GM10266 (cell line): ENCODE data around the gene CCM2.
"Not testable (repeated sequence)": the region's sequence is repeated elsewhere in the genome, so short reads cannot be mapped to it uniquely, and the experiment has no call there.

Experiments
- DNase-seq: peaks from one replicate; pipeline ENCODE4 v3.0.0; 2012; ENCODE audit errors: extremely low spot score
- TF ChIP-seq, protein P1 (sequence below): IDR thresholded peaks from 2 replicates; pipeline ENCODE4 v1.5.1; 2012; ENCODE audit warnings: mild to moderate bottlenecking, low read depth; ENCODE audit not compliant: control insufficient read depth, insufficient read depth; ENCODE audit errors: missing control alignments

Gene CCM2

DNA sequence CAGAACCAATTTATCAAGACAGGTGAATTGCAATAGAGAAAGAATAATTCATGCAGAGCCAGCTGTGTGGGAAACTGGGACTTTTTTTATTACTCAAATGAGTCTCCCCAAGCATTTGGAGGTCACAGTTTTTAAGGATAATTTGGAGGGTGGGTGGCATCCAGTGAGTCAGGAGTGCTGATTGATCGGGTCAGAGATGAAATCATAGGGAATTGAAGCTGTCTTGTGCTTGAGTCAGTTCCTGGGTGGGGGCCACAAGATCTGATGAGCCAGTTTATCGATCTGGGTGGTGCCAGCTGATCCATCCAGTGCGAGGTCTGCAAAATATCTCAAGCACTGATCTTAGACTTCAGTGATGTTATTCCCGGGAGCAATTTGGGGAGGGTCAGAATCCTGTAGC lies 11.3 kb upstream of the CCM2 start:
- TF ChIP-seq, protein P1, sequence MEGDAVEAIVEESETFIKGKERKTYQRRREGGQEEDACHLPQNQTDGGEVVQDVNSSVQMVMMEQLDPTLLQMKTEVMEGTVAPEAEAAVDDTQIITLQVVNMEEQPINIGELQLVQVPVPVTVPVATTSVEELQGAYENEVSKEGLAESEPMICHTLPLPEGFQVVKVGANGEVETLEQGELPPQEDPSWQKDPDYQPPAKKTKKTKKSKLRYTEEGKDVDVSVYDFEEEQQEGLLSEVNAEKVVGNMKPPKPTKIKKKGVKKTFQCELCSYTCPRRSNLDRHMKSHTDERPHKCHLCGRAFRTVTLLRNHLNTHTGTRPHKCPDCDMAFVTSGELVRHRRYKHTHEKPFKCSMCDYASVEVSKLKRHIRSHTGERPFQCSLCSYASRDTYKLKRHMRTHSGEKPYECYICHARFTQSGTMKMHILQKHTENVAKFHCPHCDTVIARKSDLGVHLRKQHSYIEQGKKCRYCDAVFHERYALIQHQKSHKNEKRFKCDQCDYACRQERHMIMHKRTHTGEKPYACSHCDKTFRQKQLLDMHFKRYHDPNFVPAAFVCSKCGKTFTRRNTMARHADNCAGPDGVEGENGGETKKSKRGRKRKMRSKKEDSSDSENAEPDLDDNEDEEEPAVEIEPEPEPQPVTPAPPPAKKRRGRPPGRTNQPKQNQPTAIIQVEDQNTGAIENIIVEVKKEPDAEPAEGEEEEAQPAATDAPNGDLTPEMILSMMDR, result no peak
- no peak for DNase-seq

DNA sequence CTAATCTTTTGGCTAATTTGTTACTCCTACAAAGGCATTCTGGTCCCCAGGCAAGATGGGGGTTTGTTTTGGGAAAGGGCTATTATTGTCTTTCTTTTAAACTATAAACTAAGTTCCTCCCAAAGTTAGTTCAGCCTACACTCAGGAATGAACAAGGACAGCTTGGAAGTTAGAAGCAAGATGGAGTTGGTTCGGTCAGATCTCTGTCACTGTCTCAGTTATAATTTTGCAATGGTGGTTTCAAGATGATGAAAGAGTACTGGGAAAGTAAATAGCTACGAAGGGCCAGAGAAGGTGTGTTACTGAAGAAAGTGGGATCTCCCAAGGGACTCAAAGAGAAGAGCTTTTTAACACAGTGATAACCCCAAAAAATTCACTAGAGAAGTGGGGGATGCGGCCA lies 10.9 kb upstream of the CCM2 start:
- DNase-seq, result no peak
- TF ChIP-seq, protein P1, result no peak

DNA sequence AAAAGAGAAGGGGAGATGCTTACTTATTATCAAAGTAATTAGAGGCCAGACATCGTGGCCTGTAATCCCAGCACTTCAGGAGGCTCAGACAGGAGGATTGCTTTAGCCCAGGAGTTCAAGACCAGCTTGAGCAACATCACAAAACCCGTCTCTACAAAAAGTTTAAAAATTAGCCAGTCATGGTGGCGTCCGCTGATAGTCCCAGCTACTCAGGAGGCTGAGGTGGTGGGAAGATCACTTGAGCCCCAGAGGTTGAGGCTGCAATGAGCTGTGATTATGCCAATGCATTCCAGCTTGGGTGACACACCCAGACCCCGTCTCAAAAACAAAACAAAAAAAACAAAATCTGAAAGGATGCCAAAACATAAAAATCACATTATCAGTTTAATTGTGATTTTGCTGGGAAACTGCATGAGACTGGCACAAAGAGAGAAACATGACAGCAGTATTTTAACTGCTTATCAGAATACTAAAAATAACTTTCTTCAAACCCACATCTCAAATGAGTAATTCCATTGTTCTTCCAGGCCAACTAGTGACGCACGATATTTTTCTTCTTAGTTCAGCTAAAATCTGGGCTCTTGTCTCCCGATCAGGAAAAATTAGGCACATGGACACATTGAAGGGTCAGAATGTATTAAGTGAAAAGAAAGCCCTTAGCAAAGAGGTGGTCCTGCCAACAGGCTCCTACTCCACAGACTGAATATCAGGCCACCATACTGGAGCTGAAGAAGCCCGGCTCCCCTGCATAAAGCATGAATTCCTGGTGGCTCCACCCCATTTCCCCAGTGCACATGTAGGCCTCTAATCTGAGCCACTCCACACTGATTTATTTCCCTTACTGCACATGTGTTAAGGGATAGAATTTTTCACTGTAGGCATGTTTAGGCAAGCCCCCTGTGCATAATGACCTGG lies 9.6 kb upstream of the CCM2 start:
- TF ChIP-seq, protein P1, result no peak
- no peak for DNase-seq

DNA sequence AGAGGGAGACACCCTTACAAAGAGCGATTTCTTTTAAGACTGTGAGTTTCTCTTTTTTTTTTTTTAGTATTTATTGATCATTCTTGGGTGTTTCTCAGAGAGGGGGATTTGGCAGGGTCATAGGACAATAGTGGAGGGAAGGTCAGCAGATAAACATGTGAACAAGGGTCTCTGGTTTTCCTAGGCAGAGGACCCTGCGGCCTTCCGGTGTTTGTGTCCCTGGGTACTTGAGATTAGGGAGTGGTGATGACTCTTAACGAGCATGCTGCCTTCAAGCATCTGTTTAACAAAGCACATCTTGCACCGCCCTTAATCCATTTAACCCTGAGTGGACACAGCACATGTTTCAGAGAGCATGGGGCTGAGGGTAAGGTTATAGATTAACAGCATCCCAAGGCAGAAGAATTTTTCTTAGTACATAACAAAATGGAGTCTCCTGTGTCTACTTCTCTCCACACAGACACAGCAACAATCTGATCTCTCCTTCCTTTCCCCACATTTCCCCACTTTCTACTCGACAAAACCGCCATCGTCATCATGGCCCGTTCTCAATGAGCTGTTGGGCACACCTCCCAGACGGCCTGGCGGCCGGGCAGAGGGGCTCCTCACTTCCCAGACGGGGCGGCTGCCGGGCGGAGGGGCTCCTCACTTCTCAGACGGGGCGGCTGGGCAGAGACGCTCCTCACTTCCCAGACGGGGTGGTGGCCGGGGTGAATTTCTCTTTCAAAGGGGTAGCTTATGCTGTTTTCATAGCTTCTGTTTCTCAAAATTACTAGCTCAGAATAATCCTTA lies 7.8 kb upstream of the CCM2 start:
- not testable (repeated sequence) for DNase-seq

DNA sequence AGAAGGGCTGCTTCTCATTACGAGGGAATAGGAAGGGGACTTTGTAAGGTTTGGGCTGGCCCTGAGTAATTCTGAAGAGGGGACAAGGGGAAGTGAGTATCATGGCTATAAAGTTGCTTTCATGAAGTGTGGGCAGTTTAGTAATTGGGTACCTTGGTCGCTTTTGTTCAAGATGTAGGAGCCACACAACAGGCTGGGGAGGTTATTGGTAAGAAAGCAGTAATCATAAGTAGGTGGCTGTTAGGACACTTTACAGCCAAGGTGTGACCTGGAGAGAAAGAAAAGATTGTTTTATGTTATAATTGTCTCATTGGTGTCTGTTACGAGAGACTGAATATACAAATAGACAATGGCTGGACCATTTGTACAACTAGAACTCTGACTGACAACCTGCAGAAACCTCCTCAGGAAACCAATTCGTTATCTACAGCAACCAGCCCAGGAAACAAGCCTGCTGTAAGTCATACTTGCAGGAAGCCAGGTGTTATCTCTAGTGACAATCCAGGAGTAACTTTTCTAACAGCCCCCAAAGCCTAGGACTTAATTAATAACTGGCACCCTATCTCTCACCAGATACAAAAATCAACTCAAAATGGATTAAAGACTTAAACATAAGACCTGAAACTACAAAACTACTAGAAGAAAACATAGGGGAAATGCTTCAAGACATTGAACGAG lies 5.0 kb upstream of the CCM2 start:
- no peak for DNase-seq
- TF ChIP-seq, protein P1, result no peak

DNA sequence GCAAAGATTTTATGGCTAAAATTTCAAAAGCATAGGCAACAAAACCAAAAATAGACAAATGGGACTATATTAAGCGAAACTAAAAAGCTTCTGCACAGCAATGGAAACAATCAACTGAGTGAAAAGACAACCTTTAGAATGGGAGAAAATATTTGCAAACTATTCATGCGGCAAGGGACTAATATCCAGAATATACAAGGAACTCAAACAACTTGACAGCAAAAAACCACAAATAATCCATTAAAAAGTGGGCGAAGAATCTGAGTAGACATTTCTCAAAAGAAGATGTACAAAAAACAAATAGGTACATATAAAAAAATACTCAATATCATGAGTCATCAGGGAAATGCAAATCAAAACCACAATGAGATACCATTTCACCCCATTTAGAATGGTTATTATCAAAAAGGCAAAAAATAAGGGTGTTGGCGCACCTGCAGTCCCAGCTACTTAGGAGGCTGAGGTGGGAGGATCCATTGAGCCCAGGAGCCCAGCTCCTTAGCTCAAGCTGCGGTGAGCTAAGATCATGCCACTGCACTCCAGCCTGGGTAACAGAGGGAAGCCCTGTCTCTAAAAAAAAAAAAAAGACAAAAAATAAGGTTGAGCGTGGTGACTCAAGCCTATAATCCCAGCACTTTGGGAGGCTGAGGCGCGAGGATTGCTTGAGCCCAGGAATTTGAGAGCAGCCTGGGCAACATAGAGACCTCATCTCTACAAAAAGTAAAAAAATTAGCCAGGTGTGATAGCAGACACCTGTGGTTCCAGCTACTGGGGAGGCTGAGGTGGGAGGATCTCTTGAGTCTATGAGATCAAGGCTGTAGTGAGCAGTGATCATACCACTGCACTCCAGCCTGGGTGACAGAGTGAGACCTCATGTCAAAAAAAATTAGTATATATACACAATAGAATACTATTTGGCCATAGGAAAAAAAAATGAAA lies 4.2 kb upstream of the CCM2 start:
- TF ChIP-seq, protein P1, result no peak
- DNase-seq, result no peak
